A172 (cell line): ENCODE measurements around the gene ATP9B. TPM values are rescaled to one million over a fixed set of nuclear protein-coding genes. Genes with fewer than 3 reads are reported as not detected.
A peak's percentile ranks its signal among the peaks of the same experiment; 100 is the strongest.

ENCODE experiments used
- DNase-seq: peaks from one replicate; pipeline ENCODE4 v3.0.0-alpha.2; 2015; ENCODE audit warnings: low spot score
- total RNA-seq: library from RNA; depleted of rRNA; stranded (reverse); fragments of >200 nt; shearing (Covaris generic); gene quantifications from 2 replicates; pipeline ENCODE4 v1.2.3, GENCODE V29; 2014; rRNA removed

The ATP9B gene
- total RNA-seq: 7.2 and 8.0 TPM in 2 replicates

DNA sequence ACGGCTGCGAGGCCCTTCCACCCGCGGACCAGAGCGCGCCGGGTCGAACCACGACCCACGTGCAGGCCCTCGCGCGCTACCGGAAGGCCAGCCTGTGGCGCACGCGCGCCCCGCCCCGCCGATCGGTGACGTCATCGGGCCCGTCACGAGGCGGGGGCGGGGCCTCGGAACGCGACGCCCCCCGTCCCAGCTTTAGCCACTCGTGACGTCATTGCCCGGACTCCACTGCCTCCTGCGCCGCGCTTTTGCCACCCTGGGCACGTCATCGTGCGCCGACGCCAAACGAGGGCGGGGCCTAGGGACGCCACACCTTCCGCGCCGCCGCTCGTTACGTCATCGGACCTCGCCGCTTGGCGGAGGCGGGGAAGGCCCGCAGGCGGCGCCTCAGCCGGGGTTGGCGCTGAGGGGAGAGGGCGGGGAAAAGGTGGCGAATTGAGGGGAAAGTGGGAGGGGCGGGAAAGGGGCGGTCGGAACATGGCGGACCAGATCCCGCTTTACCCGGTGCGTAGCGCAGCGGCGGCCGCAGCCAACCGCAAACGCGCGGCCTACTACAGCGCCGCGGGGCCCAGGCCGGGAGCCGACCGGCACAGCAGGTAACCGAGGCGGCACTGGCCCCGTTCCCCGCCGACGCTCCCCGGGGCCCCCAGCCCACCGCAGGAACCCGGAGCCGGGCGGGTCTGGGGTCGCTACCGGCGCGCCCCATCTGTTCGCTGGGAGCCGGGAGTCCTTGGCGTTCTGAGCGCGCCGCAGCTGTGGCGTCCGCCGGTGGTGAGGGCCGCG lies at the start of gene ATP9B:
ATP9B (plus strand) TSS at position 458 of the 780 bp plus-strand sequence; CDS start at position 475, 17 bp downstream.
- peak; percentile 72 for DNase-seq

GRCh38 chr18:79019881-79020280 lies 49.3 kb upstream of the ATP9B start:
- DNase-seq: no peak

GRCh38 chr18:79022603-79023002 lies 46.6 kb upstream of the ATP9B start:
- DNase-seq: no peak

DNA sequence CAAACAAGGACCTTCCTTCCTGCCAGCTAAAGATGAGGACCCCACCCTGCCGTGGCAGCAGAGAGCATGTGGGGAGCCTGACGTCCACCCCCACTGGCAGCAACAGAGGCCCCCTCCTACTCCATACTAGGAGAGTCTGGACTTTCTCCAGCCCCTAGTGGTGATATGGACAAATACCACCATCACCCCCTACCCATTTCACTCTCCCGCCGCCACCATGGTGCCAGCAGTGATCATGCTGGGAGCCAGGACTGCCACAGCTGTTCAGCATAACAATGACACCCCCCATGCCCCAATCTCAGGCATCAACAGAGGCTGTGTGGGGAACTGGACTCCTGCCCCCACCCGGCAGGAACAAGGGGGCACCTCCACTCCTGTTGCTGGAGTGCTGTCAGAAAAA lies 42.7 kb upstream of the ATP9B start:
- no peak for DNase-seq

- no peak for DNase-seq
Observed at GRCh38 chr18:79030680-79031079, 38.5 kb upstream of the ATP9B start.

DNA sequence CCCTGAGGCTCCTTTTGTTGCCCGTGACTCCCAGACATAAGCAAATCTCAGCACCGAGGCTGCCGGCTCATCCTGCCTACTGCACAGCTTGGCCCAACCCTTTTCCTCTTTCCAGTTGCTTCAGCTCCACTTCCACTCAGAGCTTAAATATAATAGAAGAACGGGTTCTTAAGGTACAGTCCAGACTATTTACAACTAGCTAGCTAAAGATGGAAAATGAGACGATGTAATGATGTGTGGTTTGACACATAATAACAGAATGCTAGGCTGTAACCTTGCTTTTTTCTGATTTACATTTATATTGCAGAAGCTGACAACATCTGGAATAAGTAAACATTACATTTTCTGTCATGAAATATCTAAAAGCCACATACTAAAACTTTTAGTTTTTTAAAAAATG lies 26.9 kb upstream of the ATP9B start:
- no peak for DNase-seq

- DNase-seq: no peak
Observed at GRCh38 chr18:79043288-79043687, 25.9 kb upstream of the ATP9B start.

- no peak for DNase-seq
Observed at GRCh38 chr18:79046522-79046921, 22.7 kb upstream of the ATP9B start.

GRCh38 chr18:79047556-79048244 lies 21.5 kb upstream of the ATP9B start:
- DNase-seq: peak; percentile 53

DNA sequence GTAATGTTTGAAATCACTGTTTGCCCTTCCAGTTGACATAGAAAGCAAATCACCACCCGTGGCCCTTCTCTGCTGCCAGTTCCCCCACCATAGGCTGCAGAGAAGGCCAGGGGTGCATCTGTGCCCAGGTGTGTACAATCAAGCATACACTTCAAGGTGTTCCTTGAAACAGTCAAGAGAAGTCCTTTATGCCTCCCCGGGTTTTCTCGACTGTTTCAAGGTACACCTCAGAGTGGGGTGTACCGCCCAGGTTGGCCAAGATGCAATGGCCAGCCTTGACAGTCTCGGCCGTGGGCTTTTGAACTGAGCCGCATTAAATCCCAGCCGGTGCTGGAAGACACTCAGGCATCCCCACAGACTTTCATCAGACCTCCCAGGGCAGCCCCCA lies 21.0 kb upstream of the ATP9B start:
- no peak for DNase-seq

GRCh38 chr18:79049506-79049905 lies 19.7 kb upstream of the ATP9B start:
- no peak for DNase-seq

GRCh38 chr18:79050005-79050404 lies 19.2 kb upstream of the ATP9B start:
- no peak for DNase-seq

DNA sequence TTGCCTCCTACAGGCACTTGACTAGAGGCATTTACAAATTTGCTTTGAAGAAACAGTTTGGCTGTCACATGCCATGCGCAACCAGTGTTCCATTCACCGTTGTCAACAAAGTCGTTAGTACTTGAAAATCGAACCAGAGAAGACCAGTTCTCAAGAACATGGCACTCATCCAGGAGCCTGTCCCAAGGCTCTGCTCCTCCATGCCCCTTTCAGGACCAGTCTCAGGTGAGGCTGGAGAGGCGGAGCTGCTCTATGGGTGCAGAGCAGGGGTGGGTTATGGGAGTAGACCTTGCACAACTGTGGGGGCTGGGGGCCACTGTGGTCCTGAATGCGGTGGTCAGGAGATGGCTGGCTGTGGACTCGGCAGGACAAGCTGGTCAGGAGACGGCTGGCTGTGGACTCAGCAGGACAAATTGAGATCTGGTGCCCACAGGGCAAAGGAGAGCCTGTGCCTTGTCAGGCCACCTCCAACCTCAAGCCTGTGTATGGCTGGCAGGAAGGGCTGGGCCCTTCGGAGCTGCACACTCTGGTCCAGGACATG lies 12.3 kb upstream of the ATP9B start:
- DNase-seq: no peak

GRCh38 chr18:79058007-79058406 lies 11.2 kb upstream of the ATP9B start:
- no peak for DNase-seq

DNA sequence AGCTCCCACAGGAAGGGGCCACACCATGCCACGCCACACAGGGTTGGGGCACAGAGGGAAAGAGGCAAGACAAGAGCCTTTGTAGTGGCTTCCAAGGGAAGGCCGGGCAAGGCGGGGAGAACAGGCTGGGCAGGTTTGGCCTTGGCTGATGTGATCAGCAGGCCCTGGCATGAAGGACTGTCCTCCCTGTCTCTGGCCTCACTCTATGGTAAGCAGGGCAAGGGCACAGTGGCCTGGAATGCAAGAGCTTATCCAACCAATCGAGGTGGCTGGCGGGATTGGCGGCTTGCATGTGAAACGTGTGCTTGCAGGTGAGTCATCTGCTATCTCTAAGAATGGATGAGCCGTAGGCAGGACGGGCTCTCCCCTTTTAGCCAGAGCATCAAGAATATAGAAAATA lies 6.4 kb upstream of the ATP9B start:
- DNase-seq: no peak

GRCh38 chr18:79064228-79064627 lies 5.0 kb upstream of the ATP9B start:
- no peak for DNase-seq

DNA sequence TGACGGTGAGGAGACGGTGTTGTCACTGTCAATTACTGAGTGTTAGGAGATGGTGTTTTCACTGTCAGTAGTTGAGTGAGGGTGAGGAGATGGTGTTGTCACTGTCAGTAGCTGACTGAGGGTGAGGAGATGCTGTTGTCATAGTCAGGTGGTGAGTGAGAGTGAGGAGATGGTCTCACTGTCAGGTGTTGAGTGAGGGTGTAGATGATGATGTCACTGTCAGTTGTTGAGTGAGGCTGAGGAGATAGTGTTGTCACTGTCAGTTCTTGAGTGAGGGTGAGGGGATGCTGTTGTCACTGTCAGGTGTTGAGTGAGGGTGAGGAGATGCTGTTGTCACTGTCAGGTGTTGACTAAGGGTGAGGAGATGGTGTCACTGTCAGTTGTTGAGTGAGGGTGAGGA lies 3.4 kb upstream of the ATP9B start:
- no peak for DNase-seq

GRCh38 chr18:79067611-79068010 lies 1.6 kb upstream of the ATP9B start:
- DNase-seq: no peak

GRCh38 chr18:79068341-79068936 lies 755 bp upstream of the ATP9B start:
- no peak for DNase-seq

GRCh38 chr18:79069717-79070151 lies 540 bp downstream of the ATP9B start:
- peak; percentile 7 for DNase-seq

DNA sequence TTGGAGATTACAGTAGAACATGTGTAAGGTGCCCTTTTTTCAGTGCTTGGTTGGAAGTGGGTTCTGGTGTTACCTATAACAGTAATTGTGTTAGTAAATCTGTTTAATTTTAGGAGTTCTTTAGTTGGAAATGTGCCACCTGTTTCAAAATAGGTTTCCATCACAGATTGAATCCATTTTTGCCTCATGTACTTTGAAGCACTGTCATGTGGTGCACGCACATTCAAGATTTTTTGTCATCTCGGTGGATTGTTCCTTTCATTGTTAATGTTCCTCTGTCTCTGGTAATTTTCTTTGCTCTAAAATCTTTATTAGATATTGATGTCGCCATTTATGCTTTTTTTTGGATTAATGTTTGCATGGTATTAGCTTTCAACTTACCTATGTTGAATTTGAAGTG lies 1.3 kb downstream of the ATP9B start:
- DNase-seq: no peak

DNA sequence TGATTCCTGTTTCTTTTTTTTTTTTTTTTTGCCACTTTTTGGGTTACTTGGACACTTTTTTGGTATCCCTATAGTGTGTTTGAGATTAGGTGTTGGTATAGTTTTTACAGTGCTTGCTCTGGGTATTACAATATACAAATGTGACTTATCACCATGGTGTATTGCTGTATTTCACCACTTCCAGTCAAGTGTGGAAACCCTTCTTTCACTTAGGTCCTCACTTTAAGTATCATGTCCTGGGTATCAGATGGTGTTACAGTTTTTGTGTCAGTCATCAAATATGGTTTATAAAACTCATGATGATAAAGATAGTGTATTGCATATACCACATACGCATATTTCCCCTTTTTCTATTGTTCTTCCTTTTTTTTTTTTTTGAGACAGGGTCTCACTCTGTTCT lies 1.8 kb downstream of the ATP9B start:
- no peak for DNase-seq
